Mucosa of descending colon (tissue), 3 donors: ENCODE measurements around the gene STAT6. TPM values are rescaled to one million over a fixed set of nuclear protein-coding genes. Genes with fewer than 3 reads are reported as not detected.
"Not testable (repeated sequence)": the region's sequence is repeated elsewhere in the genome, so short reads cannot be mapped to it uniquely, and the experiment has no call there.

Source experiments
- ATAC-seq: fragments of 200-7000 bp; cut with Tn5 transposase; one replicate; pipeline ENCODE4 v1.9.1; 2020; ENCODE audit warnings: mild to moderate bottlenecking, moderate library complexity
- DNase-seq, 3 donors: peaks; one replicate each; pipeline ENCODE4 v3.0.0-alpha.2; 2020
- H3K36me3 ChIP-seq: fragments of 200-600 bp; one replicate; pipeline ENCODE4 v1.8.0; 2021; ENCODE audit warnings: low read depth, mild to moderate bottlenecking
- H3K4me1 ChIP-seq: fragments of 200-600 bp; one replicate; pipeline ENCODE4 v1.8.0; 2021; ENCODE audit warnings: low read depth, mild to moderate bottlenecking
- H3K4me3 ChIP-seq: fragments of 200-600 bp; one replicate; pipeline ENCODE4 v1.8.0; 2021; ENCODE audit warnings: mild to moderate bottlenecking
- H3K9me3 ChIP-seq: fragments of 200-600 bp; one replicate; pipeline ENCODE4 v1.8.0; 2021; ENCODE audit warnings: mild to moderate bottlenecking
- intact Hi-C, 2 donors: fragments of 100-400 bp; cut with DNase I in 1 of 2; cut with micrococcal nuclease in 1 of 2; formaldehyde crosslinking; loops; one replicate each; pipeline versions ENCODE4 v1.11.0 to v1.11.1; 2022; cut with DNase I, micrococcal nuclease
- total RNA-seq, 3 donors: library from RNA; stranded (reverse); fragmentation: NEBNext Ultra II Directional in 2 of 3; extraction: Animal tissue kit (Norgen Biotek cat#: 25700) in 2 of 3; gene quantifications; one replicate each; pipeline versions ENCODE4 v1.2.1 to v1.2.4, GENCODE V29; 2021 to 2023
- TF ChIP-seq, protein P1 (sequence below): fragments of 200-600 bp; IDR thresholded peaks from one replicate; pipeline ENCODE4 v1.8.0; 2022; ENCODE audit warnings: antibody characterized with exemption, mild to moderate bottlenecking
- donor health status: DM: no; HTN: no; CAD: no; lungs with moderate emphysema.
- donor health status: DM: no; HTN: no; CAD: no.
- donor health status: DM: no; HTN: yes; CAD: no.

Gene STAT6
- total RNA-seq, 3 donors from 2014 or later, result 219 to 286 (median 281) TPM

DNA sequence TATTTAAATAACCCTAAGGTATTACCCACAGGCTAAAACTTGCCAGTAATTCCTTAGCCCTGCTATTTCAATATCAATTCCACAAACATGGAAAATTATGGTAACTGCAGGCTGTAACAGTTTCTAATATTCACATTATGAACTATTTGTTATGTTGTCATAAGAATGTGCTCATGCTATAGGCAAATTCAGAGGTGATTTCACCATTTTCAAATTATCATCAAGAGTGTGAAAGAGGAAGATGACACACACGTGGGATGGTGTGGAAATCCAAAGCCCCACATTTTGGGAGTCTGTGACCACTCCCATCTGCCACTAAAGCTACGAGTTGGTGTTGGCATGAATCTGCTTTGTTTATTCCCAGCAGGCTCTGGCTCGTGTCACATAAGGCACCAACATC, 55.3 kb downstream of the STAT6 start:
- DNase-seq (no peak), ATAC-seq (no peak)
- H3K36me3 ChIP-seq, result no peaks in the 10 kb centered on the region
- TF ChIP-seq, protein P1, sequence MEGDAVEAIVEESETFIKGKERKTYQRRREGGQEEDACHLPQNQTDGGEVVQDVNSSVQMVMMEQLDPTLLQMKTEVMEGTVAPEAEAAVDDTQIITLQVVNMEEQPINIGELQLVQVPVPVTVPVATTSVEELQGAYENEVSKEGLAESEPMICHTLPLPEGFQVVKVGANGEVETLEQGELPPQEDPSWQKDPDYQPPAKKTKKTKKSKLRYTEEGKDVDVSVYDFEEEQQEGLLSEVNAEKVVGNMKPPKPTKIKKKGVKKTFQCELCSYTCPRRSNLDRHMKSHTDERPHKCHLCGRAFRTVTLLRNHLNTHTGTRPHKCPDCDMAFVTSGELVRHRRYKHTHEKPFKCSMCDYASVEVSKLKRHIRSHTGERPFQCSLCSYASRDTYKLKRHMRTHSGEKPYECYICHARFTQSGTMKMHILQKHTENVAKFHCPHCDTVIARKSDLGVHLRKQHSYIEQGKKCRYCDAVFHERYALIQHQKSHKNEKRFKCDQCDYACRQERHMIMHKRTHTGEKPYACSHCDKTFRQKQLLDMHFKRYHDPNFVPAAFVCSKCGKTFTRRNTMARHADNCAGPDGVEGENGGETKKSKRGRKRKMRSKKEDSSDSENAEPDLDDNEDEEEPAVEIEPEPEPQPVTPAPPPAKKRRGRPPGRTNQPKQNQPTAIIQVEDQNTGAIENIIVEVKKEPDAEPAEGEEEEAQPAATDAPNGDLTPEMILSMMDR, result no peak
- H3K4me1 ChIP-seq, result peaks cover 6% of the 10 kb centered on the region
- H3K4me3 ChIP-seq, result no peak overlapping the region
- intact Hi-C loops, result no loop called here
- H3K9me3 ChIP-seq, result no peaks in the 10 kb centered on the region

DNA sequence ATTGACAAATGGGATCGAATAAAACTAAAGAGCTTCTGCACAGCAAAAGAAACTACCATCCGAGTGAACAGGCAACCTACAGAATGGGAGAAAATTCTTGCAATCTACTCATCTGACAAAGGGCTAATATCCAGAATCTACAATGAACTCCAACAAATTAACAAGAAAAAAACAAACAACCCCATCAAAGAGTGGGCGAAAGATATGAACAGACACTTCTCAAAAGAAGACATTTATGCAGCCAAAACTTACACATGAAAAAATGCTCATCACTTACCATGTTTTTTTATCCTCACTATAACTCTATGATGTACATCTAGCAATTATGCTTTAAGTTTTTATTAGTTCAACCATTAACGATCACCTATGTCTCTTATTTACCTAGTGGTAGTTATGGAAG, 57.3 kb downstream of the STAT6 start:
- H3K4me3 ChIP-seq, DNase-seq, intact Hi-C loops, H3K9me3 ChIP-seq, H3K4me1 ChIP-seq, H3K36me3 ChIP-seq, ATAC-seq: not testable (repeated sequence)

DNA sequence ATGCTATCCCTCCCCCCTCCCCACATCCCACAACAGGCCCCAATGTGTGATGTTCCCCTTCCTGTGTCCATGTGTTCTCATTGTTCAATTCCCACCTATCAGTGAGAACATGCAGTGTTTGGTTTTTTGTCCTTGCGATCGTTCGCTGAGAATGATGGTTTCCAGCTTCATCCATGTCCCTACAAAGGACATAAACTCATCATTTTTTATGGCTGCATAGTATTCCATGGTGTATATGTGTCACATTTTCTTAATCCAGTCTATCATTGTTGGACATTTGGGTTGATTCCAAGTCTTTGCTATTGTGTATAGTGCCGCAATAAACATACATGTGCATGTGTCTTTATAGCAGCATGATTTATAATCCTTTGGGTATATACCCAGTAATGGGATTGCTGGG, 58.0 kb downstream of the STAT6 start:
- H3K4me3 ChIP-seq, H3K9me3 ChIP-seq, DNase-seq, intact Hi-C loops, H3K36me3 ChIP-seq, ATAC-seq: not testable (repeated sequence)
- peaks cover 10% of the 10 kb centered on the region for H3K4me1 ChIP-seq

DNA sequence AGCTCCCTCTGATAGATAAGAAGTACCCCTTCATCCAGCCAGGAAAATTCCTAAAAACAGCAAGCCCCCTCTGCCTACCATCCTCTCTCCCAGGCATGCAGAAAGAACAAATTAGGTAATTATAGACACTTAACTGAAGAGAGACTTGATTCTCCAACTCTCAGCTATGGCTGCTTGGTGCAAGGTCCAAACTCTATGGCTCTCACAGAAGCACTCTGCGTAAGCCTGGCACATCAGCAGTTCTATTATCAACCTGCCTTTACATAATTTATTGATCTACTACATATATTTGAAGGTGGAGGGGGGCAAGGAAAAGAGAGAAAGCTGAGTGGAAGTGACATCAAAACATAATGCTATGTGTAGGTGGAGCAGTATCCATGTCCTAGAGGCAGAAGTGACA, 60.2 kb downstream of the STAT6 start:
- intact Hi-C loops, result no loop called here
- DNase-seq (no peak), ATAC-seq (no peak)
- H3K36me3 ChIP-seq, result no peaks in the 10 kb centered on the region
- TF ChIP-seq, protein P1, result no peak
- H3K4me3 ChIP-seq, result no peak overlapping the region
- H3K9me3 ChIP-seq, result no peaks in the 10 kb centered on the region
- H3K4me1 ChIP-seq, result peaks cover 19% of the 10 kb centered on the region

DNA sequence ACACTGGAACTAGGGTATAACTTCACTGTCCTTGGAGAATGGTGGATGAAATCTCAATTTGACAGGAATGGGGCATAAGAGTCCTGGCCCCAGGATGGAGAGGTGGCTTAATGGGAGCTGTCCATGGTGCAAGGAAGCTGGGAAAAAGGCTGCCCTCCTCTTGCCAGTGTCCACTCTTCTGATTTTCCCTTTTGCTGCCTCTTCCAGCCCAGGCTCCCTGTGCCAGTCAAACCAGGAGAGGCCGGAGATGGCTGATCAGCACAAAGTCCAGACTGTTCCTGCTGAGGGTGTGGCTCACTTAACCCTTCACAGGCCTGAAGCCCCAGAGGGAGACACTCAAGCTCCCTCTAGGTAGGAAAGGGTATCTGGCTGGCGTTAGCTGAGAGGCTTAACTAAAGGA, 61.3 kb downstream of the STAT6 start, which contains the start of gene MYO1A:
TSS of gene MYO1A (minus strand) at position 240 of the 400 bp plus-strand sequence. CDS start 1,806 bp downstream, outside the sequence.
- TF ChIP-seq, protein P1, result no peak
- H3K4me3 ChIP-seq, result peak within 1 kb of the TSS; percentile 17
- H3K4me1 ChIP-seq, result peaks cover 19% of the 10 kb centered on the region
- no peaks in the 10 kb centered on the region for H3K36me3 ChIP-seq
- intact Hi-C loops, result no loop called here
- DNase-seq (peak; percentile 65 to 79 (median 74)), ATAC-seq (peak; percentile 91)
- no peaks in the 10 kb centered on the region for H3K9me3 ChIP-seq

DNA sequence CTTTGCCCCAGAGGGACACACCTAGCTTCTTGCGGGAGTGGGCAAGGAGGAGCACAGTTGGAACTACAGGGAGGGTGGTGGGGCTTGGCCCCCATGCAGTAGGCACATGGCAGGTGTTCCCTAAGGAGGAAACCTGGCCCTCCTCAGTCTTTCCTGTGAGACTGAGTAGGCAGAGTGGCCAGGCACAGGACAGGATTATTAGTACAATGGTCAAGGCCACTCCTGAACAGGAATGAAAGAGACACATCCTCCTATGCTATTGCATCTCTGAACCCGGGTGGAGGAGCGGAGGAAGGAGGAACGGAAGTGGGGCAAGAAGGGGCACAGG, 62.1 kb downstream of the STAT6 start:
- no peaks in the 10 kb centered on the region for H3K36me3 ChIP-seq
- peaks cover 19% of the 10 kb centered on the region for H3K4me1 ChIP-seq
- intact Hi-C loops, result no loop called here
- TF ChIP-seq, protein P1, result no peak
- ATAC-seq (peak; percentile 83), DNase-seq (peak in 2 of 3 donors; percentile 75 to 77)
- peak overlapping the region; percentile 17 for H3K4me3 ChIP-seq
- no peaks in the 10 kb centered on the region for H3K9me3 ChIP-seq
